GM19099 (cell line): ENCODE results near the gene PSMD8.

Experiments
- POLR2A ChIP-seq: IDR thresholded peaks from 3 replicates; pipeline ENCODE4 v1.6.1; 2011; ENCODE audit warnings: low read depth; ENCODE audit not compliant: insufficient read length; ENCODE audit errors: extremely low read depth

Gene PSMD8

GRCh38 chr19:38359242-38360021 is 14.9 kb upstream of the PSMD8 start:
- TF ChIP-seq POLR2A = no peak

- no peak for TF ChIP-seq POLR2A
Measured at GRCh38 chr19:38360351-38360750, 14.0 kb upstream of the PSMD8 start.

GRCh38 chr19:38360839-38361631 is 13.3 kb upstream of the PSMD8 start:
- TF ChIP-seq POLR2A = no peak

GRCh38 chr19:38361633-38362075 is 12.7 kb upstream of the PSMD8 start:
- TF ChIP-seq POLR2A = no peak

GRCh38 chr19:38362076-38362945 is 12.1 kb upstream of the PSMD8 start:
- no peak for TF ChIP-seq POLR2A

GRCh38 chr19:38367041-38367440 is 7.3 kb upstream of the PSMD8 start:
- TF ChIP-seq POLR2A = no peak

- no peak for TF ChIP-seq POLR2A
Measured at GRCh38 chr19:38369584-38369983, 4.8 kb upstream of the PSMD8 start.

GRCh38 chr19:38370299-38370698 is 4.1 kb upstream of the PSMD8 start:
- no peak for TF ChIP-seq POLR2A

- no peak for TF ChIP-seq POLR2A
Measured at GRCh38 chr19:38371081-38371480, 3.3 kb upstream of the PSMD8 start.

- TF ChIP-seq POLR2A = no peak
Measured at GRCh38 chr19:38373907-38374331, 452 bp upstream of the PSMD8 start.

- TF ChIP-seq POLR2A = no peak
Measured at GRCh38 chr19:38375098-38375493, 725 bp downstream of the PSMD8 start.

GRCh38 chr19:38375748-38376147 is 1.4 kb downstream of the PSMD8 start:
- no peak for TF ChIP-seq POLR2A

GRCh38 chr19:38376576-38376975 is 2.2 kb downstream of the PSMD8 start:
- no peak for TF ChIP-seq POLR2A

- no peak for TF ChIP-seq POLR2A
Measured at GRCh38 chr19:38377052-38377451, 2.7 kb downstream of the PSMD8 start.

GRCh38 chr19:38378866-38379265 is 4.5 kb downstream of the PSMD8 start:
- no peak for TF ChIP-seq POLR2A

GRCh38 chr19:38381138-38381537 is 6.8 kb downstream of the PSMD8 start:
- no peak for TF ChIP-seq POLR2A

GRCh38 chr19:38383184-38383583 is 8.8 kb downstream of the PSMD8 start:
- TF ChIP-seq POLR2A = no peak
